ENCODE measurements around the gene HUS1B.

GRCh38 chr6:622462-622861, 34.4 kb downstream of the HUS1B start:
- no peak for TF ChIP-seq CTCF (IDR thresholded peaks at IDR 0.05)
- no peak for TF ChIP-seq POLR2A (IDR thresholded peaks at IDR 0.05)

All from thyroid gland (tissue), 4 donors.